AG20443 (cell line): ENCODE measurements around the gene MCM3.

ENCODE experiments used
- DNase-seq: peaks from one replicate; pipeline ENCODE4 v3.0.0; 2012; ENCODE audit warnings: low spot score, mixed read lengths

Gene MCM3

GRCh38 chr6:52284460-52285176, at the start of gene MCM3:
MCM3 (minus strand) TSS chr6:52284742; CDS start chr6:52284674, 68 bp downstream.
- DNase-seq: peak; percentile 96

- no peak for DNase-seq
Measured at GRCh38 chr6:52333840-52334200, 49.3 kb upstream of the MCM3 start.

- DNase-seq: no peak
Measured at GRCh38 chr6:52331793-52332457, 47.4 kb upstream of the MCM3 start.

- DNase-seq: no peak
Measured at GRCh38 chr6:52330470-52330869, 45.9 kb upstream of the MCM3 start.

GRCh38 chr6:52328729-52329128, 44.2 kb upstream of the MCM3 start:
- DNase-seq: no peak

- DNase-seq: no peak
Measured at GRCh38 chr6:52328303-52328662, 43.7 kb upstream of the MCM3 start.

GRCh38 chr6:52326540-52327364, 42.2 kb upstream of the MCM3 start:
- DNase-seq: no peak

- DNase-seq: no peak
Measured at GRCh38 chr6:52325695-52326471, 41.3 kb upstream of the MCM3 start.

- no peak for DNase-seq
Measured at GRCh38 chr6:52324189-52324588, 39.6 kb upstream of the MCM3 start.

- DNase-seq: peak; percentile 75
Measured at GRCh38 chr6:52317841-52318581, 33.5 kb upstream of the MCM3 start.

GRCh38 chr6:52317211-52317610, 32.7 kb upstream of the MCM3 start:
- DNase-seq: no peak

GRCh38 chr6:52314752-52315151, 30.2 kb upstream of the MCM3 start:
- DNase-seq: no peak

- no peak for DNase-seq
Measured at GRCh38 chr6:52312461-52312860, 27.9 kb upstream of the MCM3 start.

GRCh38 chr6:52310932-52311331, 26.4 kb upstream of the MCM3 start:
- DNase-seq: no peak

GRCh38 chr6:52307900-52308372, 23.4 kb upstream of the MCM3 start:
- DNase-seq: no peak

GRCh38 chr6:52306972-52307870, 22.7 kb upstream of the MCM3 start:
- no peak for DNase-seq

- no peak for DNase-seq
Measured at GRCh38 chr6:52305948-52306767, 21.6 kb upstream of the MCM3 start.

GRCh38 chr6:52305411-52305810, 20.9 kb upstream of the MCM3 start:
- DNase-seq: peak; percentile 30

- DNase-seq: peak; percentile 70
Measured at GRCh38 chr6:52304983-52305390, 20.4 kb upstream of the MCM3 start.
